GM19395 (cell line): ENCODE data around the gene SLC13A5.
"Not testable (repeated sequence)": the region's sequence is repeated elsewhere in the genome, so short reads cannot be mapped to it uniquely, and the experiment has no call there.

Experiments used
- ATAC-seq: cut with Tn5 transposase; IDR thresholded peaks from one replicate; pipeline ENCODE4 v1.9.1; 2021; ENCODE audit warnings: mild to moderate bottlenecking, moderate library complexity; ENCODE audit not compliant: unreplicated experiment

Gene SLC13A5

DNA sequence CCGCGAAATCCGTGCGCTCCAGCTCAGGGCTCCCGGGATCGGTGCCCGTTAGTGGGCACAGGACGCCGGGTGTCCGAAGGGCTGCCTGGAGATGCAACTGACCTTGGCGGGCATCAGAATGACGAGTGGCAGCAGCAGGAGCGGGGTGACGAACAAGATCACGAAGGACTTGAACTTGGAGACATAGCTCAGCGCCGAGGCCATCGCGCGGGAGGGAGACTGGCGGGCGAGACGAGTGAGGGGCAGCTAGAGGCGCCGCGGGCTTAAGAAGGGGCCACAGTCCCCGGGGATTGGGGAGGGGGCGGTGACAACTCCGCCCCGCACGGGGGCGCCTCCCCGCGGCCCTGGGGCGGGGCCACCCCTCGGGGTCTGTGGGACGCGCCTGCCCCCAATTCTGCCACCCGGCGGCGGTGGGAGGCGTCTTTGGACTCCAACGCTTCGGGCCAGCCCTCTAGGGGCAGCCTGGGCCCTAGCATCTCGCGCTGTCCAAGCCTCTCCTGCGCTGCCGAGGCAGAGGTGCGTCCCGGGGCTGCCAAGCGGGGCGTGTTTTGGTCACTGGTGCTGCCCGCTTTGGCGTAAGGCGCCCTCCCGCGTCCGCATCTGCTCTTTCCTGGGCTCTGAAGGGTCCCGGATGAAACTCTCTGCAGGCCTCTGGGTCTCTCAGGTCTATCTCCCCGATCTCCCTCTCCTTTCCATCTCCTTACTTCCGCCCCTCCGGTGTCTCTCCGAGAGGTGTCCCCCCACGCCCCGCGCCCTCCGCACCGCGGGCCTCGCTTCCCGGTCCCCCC is at the start of gene SLC13A5:
Gene SLC13A5, minus strand, starts transcription at position 240 of the 788 bp plus-strand sequence. Its CDS starts 36 bp downstream, at position 204.
- ATAC-seq = no peak

DNA sequence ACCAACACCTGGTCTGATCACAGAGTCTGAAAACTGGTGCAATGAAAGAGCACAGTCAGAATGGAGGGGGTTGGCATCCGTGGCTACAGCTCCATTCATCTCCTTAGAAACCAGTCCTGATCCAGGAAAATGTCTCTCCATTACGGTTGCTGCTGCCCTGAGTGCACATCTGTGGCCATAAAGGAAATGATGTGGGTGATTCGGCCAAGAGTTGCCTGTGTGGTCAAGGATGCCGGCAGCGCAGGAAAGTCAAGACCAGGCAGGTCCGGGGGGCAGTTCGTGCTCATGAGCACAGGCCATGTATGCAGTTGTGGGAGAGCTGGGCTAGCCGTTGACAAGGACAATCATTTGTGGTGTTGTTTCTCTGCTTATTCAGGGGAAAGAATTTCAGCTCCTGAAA is 48.6 kb upstream of the SLC13A5 start:
- ATAC-seq = no peak

GRCh38 chr17:6757747-6758146 is 44.6 kb upstream of the SLC13A5 start:
- ATAC-seq = no peak

GRCh38 chr17:6756425-6757031 is 43.4 kb upstream of the SLC13A5 start:
- ATAC-seq = no peak

- no peak for ATAC-seq
These were observed 42.6 kb upstream of the SLC13A5 start, which contains the start of gene XAF1 for GRCh38 chr17:6755731-6756184. Gene XAF1 (plus strand): TSS chr17:6756046. CDS start chr17:6756079, 33 bp downstream.

DNA sequence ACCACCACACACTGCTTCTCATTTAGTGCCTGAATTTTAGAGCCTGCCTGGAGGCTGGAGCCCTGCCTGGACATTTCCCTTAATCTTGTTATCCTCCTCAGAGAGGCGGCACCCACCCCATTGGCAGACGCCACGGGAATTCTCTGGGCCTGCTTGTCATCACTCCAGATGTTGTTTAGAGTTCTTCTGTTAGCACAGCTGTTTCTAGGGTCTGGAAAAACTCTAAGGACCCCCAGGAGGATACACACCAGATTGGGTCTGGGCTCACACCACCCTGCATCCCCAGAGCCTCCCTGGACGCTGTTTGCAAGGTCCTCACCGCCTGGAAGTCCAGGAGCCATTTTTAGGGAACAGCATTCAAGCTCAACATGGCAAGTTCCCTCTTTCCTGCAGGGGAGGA is 42.1 kb upstream of the SLC13A5 start:
- ATAC-seq = no peak

DNA sequence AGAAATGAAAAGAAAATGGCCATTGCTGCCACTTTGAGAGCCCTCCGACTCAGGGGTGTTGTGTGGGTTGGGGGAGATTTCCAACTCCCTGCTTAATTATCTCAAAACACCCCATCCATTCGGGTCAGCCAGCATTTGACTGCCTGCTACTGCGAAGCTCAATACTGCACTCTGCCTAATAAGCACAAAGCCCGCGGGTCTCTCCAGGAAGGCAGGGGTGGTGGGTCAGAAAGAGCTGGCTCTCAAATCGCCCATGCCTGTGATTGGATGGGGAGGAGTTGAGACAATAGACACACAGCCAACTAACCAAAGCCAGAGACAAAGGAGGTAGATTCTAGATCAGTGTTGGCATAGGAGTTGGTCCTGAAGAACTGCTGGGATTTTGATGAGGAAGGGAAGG is 40.4 kb upstream of the SLC13A5 start:
- no peak for ATAC-seq

DNA sequence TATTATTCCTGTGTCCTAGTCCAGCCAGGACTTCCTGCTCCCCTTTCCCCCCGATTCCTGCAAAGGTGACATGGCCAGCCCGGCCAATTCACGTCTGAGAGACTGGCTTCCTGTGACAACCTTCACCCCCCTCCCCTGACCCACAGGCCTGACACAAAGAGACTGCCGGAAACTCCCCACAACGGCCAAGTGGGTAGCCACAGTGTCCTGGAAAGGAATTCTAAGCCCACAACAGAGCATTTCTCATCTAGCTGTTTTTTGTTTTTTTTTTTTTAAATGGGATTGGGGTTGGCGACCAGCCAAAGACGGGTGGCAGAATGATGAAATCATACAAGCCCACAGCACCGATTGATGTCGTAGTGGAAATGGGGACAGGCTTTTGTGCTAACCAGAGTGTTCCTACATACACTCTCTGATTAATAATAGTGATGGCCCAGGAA is 39.9 kb upstream of the SLC13A5 start:
- ATAC-seq = no peak

DNA sequence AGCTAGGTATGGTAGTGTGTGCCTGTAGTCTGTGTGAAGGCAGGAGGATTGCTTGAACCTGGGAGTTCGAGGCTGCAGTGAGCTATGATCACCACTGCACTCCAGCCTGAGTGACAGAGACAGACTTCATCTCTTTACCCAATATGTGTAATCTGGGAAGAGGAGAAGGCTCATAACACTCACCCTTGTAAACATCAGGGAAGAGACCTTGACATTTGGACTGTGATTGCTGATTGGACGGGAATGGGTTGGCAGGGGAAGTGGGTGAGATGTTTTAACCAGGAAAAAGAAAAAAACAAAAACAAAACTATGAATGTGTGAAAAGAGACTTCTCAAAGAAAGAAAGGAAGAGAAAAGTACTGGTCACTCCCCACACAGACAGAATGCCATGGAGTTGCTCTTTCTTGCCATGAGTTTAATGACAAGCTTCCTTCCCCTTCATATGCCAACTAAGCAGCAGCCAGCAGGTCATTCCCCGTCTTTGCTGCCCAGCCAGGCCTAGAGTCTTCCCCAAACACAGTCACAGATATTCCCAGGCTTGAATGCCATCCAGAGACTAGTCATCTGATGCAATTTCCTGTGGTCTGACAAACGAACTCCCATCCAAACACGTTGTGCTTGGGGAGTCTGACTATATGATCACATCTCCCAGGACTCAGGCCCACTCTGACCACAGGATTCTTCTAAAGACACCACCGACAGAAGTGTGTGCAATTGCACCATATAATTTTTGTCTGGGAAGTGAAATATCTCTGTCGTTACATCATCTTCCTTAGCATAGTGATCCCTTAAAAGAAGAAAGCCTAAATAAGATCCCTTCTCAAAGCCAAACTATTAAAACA is 39.1 kb upstream of the SLC13A5 start:
- no peak for ATAC-seq

DNA sequence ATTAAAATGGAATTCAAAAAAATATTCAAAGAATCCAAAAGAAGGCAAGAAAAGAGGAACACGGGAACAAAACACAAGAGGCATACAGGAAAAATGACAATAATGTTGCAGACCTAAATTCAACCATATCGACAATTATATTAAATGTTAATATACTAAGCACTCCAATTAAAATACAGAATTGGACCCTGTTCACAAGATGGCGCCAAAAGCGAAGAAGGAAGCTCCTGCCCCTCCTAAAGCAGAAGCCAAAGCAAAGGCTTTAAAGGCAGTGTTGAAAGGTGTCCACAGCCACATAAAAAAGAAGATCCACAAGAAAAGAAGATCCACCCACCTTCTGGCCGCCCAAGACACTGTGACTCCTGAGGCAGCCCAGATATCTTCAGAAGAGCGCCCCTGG is 36.4 kb upstream of the SLC13A5 start:
- ATAC-seq = no peak

- no peak for ATAC-seq
These were observed 35.4 kb upstream of the SLC13A5 start for GRCh38 chr17:6748617-6749016.

DNA sequence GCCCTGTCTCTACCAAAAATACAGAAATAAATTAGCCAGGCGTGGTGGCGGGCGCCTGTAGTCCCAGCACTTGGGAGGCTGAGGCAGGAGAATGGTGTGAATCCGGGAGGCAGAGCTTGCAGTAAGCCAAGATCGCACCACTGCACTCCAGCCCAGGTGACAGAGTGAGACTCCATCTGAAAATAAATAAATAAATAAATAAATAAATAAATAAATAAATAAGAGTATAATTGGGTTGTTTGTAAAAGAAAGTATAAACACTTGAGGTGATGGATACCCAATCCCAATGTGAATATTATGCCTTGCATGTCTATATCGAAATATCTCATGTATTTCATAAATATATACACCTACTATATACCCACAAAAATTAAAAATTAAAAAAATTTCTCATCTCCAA is 33.5 kb upstream of the SLC13A5 start:
- ATAC-seq = not testable (repeated sequence)

DNA sequence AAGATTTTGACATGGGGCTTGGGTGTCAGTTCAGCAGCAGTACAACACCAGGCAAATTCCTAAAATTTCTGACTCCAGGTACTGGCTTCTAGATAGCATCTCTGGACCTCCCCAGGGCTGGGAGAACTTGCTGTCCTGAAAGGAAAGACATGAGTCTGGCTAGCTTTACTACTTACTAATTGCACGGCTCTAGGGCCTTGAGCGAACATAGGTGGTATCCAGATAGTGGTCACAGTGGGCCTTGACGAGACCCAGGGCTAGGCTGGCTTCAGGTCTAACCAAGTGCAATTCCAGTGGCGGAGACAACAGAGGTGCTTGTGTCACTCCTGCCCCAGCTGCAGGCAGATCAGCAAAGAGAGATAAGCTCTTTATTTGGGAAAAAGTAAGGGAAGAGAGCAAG is 16.4 kb upstream of the SLC13A5 start:
- no peak for ATAC-seq

GRCh38 chr17:6724009-6724408 is 10.8 kb upstream of the SLC13A5 start:
- ATAC-seq = no peak

- ATAC-seq = no peak
These were observed 8.6 kb upstream of the SLC13A5 start for GRCh38 chr17:6721744-6722143.

- no peak for ATAC-seq
These were observed 3.6 kb upstream of the SLC13A5 start for GRCh38 chr17:6716736-6717135.

GRCh38 chr17:6714315-6714874 is 1.2 kb upstream of the SLC13A5 start:
- ATAC-seq = no peak

GRCh38 chr17:6713918-6714271 is 726 bp upstream of the SLC13A5 start:
- no peak for ATAC-seq

DNA sequence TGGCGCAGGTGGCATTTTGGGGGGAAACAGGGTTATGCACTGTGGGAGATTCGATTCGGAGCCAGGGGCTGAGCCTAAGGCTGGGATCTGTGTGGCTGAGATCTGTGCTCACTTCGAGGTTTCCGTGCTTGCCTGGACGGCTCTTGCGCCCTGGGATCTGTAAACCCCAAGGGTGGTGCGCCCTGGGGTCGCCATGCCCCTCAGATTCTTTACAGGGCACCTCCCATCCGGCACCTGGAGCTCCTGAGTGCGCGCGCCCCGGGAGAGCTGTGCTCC is 377 bp downstream of the SLC13A5 start:
- no peak for ATAC-seq

- ATAC-seq = no peak
These were observed 913 bp downstream of the SLC13A5 start for GRCh38 chr17:6712058-6712853.

- ATAC-seq = no peak
These were observed 1.5 kb downstream of the SLC13A5 start for GRCh38 chr17:6711681-6712057.
